Hepatocyte (in vitro differentiated cells): Measurements from ENCODE around the gene KRTAP19-4. TPM values are rescaled to one million over a fixed set of nuclear protein-coding genes. Genes with fewer than 3 reads are reported as not detected.
A peak's percentile ranks its signal among the peaks of the same experiment; 100 is the strongest.
"Not testable (repeated sequence)": the region's sequence is repeated elsewhere in the genome, so short reads cannot be mapped to it uniquely, and the experiment has no call there.

ENCODE experiments used
- DNase-seq: peaks from one replicate; pipeline ENCODE4 v3.0.0-alpha.2; 2016; ENCODE audit warnings: low spot score
- H2AFZ ChIP-seq: fragments of 200-600 bp; sonication (generic); 2 replicates; pipeline ENCODE4 v1.6.0; 2016; ENCODE audit warnings: antibody characterized with exemption, mild to moderate bottlenecking
- H3K27ac ChIP-seq: fragments of 200-600 bp; sonication (generic); 2 replicates; pipeline ENCODE4 v1.5.1; 2016; ENCODE audit warnings: mild to moderate bottlenecking
- H3K27me3 ChIP-seq: fragments of 200-600 bp; sonication (generic); 2 replicates; pipeline ENCODE4 v1.6.1; 2016
- H3K36me3 ChIP-seq: fragments of 200-600 bp; sonication (generic); replicated peaks from 2 replicates; pipeline ENCODE4 v1.5.1; 2016; ENCODE audit warnings: low read depth; ENCODE audit not compliant: insufficient read depth
- H3K4me1 ChIP-seq: fragments of 200-600 bp; sonication (generic); 2 replicates; pipeline ENCODE4 v1.5.1; 2016; ENCODE audit warnings: mild to moderate bottlenecking, moderate library complexity; ENCODE audit not compliant: insufficient read depth
- H3K4me2 ChIP-seq: fragments of 200-600 bp; sonication (generic); 2 replicates; pipeline ENCODE4 v1.6.0; 2016
- H3K4me3 ChIP-seq: fragments of 200-600 bp; sonication (generic); 2 replicates; pipeline ENCODE4 v1.5.1; 2016; ENCODE audit warnings: mild to moderate bottlenecking
- H3K79me2 ChIP-seq: fragments of 200-600 bp; sonication (generic); 2 replicates; pipeline ENCODE4 v1.6.0; 2017; ENCODE audit warnings: mild to moderate bottlenecking
- H3K9me2 ChIP-seq: fragments of 200-600 bp; sonication (generic); replicated peaks from 2 replicates; pipeline ENCODE4 v1.6.0; 2017; ENCODE audit warnings: mild to moderate bottlenecking; ENCODE audit not compliant: insufficient read depth
- H3K9me3 ChIP-seq: fragments of 200-600 bp; sonication (generic); 2 replicates; pipeline ENCODE4 v1.5.1; 2016; ENCODE audit warnings: low read depth, mild to moderate bottlenecking
- H4K20me1 ChIP-seq: fragments of 200-600 bp; sonication (generic); 2 replicates; pipeline ENCODE4 v1.6.0; 2016; ENCODE audit warnings: mild to moderate bottlenecking; ENCODE audit not compliant: insufficient read depth, poor library complexity, severe bottlenecking
- EZH2 ChIP-seq: fragments of 200-600 bp; sonication (generic); IDR thresholded peaks from 2 replicates; pipeline ENCODE4 v1.6.1; 2016; ENCODE audit warnings: antibody characterized with exemption, mild to moderate bottlenecking, borderline replicate concordance
- EZH2phosphoT487 ChIP-seq: fragments of 200-600 bp; sonication (generic); IDR thresholded peaks from one replicate; pipeline ENCODE4 v1.6.1; 2018; ENCODE audit warnings: antibody characterized with exemption, mild to moderate bottlenecking, low read depth, moderate library complexity; ENCODE audit not compliant: unreplicated experiment, severe bottlenecking
- WGBS: methylation state at CpG from one replicate; pipeline ENCODE4 v1.1.6; 2016; ENCODE audit warnings: low lambda C conversion rate; ENCODE audit errors: missing lambda C conversion rate; 5-methylcytosine and 5-hydroxymethylcytosine counted together
- polyA plus RNA-seq: library from polyadenylated mRNA; unstranded; fragments of >200 nt; fragmentation: Nextera tagmentation; extraction: Ambion mirVana; gene quantifications from 2 replicates; pipeline ENCODE4 v1.2.1, GENCODE V29; 2016
- total RNA-seq: library from RNA; depleted of rRNA; stranded (reverse); fragments of >200 nt; gene quantifications from 2 replicates; pipeline ENCODE4 v1.2.3, GENCODE V29; 2014
- TF ChIP-seq, protein P1 (sequence below): fragments of 200-600 bp; sonication (generic); IDR thresholded peaks from 2 replicates; pipeline ENCODE4 v1.5.1; 2016; ENCODE audit warnings: antibody characterized with exemption, mild to moderate bottlenecking; ENCODE audit not compliant: poor library complexity

KRTAP19-4 gene
- total and polyA plus RNA-seq, 2 experiments from 2014 or later = not detected

DNA sequence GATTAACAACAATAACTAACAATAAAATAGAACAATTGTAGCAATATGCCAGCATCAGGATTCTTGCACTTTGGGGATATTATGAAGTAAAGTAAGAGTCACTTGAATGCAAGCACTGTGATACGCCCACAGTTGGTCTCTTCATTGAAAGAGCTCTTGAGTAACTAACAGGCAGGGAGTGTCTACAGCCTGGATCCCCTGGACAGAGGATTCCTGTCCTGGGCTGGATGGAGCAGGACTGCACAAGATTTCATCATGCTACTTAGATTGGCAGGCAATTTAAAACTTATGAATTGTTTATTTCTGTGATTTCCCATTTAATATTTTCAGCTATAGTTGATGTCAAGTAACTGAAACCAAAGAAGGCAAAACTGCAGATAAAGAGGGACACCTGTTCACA lies 18.7 kb upstream of the KRTAP19-4 start:
- H4K20me1 ChIP-seq = no peaks in the 10 kb centered on the region
- no peaks in the 10 kb centered on the region for H3K4me1 ChIP-seq
- TF ChIP-seq EZH2 (no peak), EZH2phosphoT487 (no peak)
- TF ChIP-seq, protein P1, sequence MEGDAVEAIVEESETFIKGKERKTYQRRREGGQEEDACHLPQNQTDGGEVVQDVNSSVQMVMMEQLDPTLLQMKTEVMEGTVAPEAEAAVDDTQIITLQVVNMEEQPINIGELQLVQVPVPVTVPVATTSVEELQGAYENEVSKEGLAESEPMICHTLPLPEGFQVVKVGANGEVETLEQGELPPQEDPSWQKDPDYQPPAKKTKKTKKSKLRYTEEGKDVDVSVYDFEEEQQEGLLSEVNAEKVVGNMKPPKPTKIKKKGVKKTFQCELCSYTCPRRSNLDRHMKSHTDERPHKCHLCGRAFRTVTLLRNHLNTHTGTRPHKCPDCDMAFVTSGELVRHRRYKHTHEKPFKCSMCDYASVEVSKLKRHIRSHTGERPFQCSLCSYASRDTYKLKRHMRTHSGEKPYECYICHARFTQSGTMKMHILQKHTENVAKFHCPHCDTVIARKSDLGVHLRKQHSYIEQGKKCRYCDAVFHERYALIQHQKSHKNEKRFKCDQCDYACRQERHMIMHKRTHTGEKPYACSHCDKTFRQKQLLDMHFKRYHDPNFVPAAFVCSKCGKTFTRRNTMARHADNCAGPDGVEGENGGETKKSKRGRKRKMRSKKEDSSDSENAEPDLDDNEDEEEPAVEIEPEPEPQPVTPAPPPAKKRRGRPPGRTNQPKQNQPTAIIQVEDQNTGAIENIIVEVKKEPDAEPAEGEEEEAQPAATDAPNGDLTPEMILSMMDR = no peak
- no peak overlapping the region for H2AFZ ChIP-seq
- no peaks in the 10 kb centered on the region for H3K79me2 ChIP-seq
- H3K27me3 ChIP-seq = no peaks in the 10 kb centered on the region
- no peak overlapping the region for H3K4me2 ChIP-seq
- H3K4me3 ChIP-seq = no peak overlapping the region
- no peaks in the 10 kb centered on the region for H3K9me2 ChIP-seq
- no peak overlapping the region for H3K27ac ChIP-seq
- H3K36me3 ChIP-seq = no peaks in the 10 kb centered on the region
- WGBS = 71% methylated on average over 1 of the region's 1 CpG
- no peaks in the 10 kb centered on the region for H3K9me3 ChIP-seq
- DNase-seq = no peak

DNA sequence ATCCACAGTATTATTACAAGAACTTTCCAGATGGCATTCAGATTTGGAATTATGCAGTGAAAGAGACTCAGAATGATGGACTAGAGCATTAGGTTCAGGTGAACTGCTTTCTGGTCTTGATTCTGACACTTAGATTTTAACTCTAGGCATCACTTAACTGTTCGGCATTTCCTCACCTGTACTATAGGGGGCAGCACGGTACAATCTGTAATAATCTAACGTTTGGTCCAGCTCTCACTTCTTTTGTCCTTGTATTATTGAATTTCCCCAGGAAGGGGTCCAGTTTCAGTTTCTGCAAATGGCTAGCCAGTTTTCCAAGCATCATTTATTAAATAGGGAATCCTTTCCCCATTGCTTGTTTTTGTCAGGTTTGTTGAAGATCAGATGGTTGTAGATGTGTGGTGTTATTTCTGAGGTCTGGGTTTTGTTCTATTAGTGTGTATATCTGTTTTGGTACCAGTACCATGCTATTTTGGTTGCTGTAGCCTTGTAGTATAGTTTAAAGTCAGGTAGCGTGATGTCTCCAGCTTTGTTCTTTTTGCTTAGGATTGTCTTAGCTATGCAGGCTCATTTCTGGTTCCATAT lies 8.7 kb upstream of the KRTAP19-4 start:
- H3K9me2 ChIP-seq, H3K4me1 ChIP-seq, H4K20me1 ChIP-seq, H3K36me3 ChIP-seq, H3K79me2 ChIP-seq, H3K27ac ChIP-seq, H3K27me3 ChIP-seq, H3K4me2 ChIP-seq, H3K9me3 ChIP-seq, H2AFZ ChIP-seq, H3K4me3 ChIP-seq: not testable (repeated sequence)
- TF ChIP-seq, protein P1 = peak; percentile 38
- DNase-seq = peak; percentile 22
- WGBS = 24% methylated on average over 4 of the region's 4 CpGs

DNA sequence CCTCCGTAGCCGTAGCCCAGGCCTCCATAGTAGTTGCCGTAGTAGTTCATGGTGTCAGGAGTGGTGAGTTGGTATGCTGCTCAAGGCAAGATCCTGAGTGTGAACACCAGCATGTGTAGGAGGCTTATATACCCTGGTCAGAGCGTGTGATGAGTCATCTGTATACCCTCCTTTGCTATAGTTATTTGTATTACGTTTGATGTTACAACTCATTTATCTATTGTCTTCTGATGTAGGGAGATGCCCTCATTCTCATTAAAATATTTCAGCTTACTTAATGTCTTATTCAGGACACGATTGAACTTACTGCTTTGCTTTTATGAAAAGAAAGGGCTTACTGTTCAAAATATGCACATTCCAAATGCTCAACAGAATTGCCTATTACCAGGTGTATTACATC lies 5.1 kb upstream of the KRTAP19-4 start, which contains the start of gene KRTAP19-5:
Gene KRTAP19-5, minus strand, starts transcription at position 101 of the 400 bp plus-strand sequence. Its CDS starts 51 bp downstream, at position 50.
- no peaks in the 10 kb centered on the region for H3K9me3 ChIP-seq
- H3K4me3 ChIP-seq = no peak within 1 kb of the TSS
- no peaks in the 10 kb centered on the region for H3K9me2 ChIP-seq
- no peak for DNase-seq
- no peaks in the 10 kb centered on the region for H3K36me3 ChIP-seq
- no peaks in the 10 kb centered on the region for H3K27me3 ChIP-seq
- no peak within 1 kb of the TSS for H3K27ac ChIP-seq
- H4K20me1 ChIP-seq = no peaks in the 10 kb centered on the region
- 91% methylated on average over 6 of the region's 6 CpGs for WGBS
- no peaks in the 10 kb centered on the region for H3K79me2 ChIP-seq
- no peak within 1 kb of the TSS for H2AFZ ChIP-seq
- TF ChIP-seq EZH2 (no peak), EZH2phosphoT487 (no peak)
- TF ChIP-seq, protein P1 = no peak
- no peaks in the 10 kb centered on the region for H3K4me1 ChIP-seq
- H3K4me2 ChIP-seq = no peak within 1 kb of the TSS
